HG02973 (cell line): Measurements from ENCODE around the gene HUNK.
"Not testable (repeated sequence)": the region's sequence is repeated elsewhere in the genome, so short reads cannot be mapped to it uniquely, and the experiment has no call there.

ENCODE experiments used
- ATAC-seq: cut with Tn5 transposase; IDR thresholded peaks from one replicate; pipeline ENCODE4 v1.9.1; 2021; ENCODE audit warnings: moderate library complexity; ENCODE audit not compliant: unreplicated experiment

HUNK gene

DNA sequence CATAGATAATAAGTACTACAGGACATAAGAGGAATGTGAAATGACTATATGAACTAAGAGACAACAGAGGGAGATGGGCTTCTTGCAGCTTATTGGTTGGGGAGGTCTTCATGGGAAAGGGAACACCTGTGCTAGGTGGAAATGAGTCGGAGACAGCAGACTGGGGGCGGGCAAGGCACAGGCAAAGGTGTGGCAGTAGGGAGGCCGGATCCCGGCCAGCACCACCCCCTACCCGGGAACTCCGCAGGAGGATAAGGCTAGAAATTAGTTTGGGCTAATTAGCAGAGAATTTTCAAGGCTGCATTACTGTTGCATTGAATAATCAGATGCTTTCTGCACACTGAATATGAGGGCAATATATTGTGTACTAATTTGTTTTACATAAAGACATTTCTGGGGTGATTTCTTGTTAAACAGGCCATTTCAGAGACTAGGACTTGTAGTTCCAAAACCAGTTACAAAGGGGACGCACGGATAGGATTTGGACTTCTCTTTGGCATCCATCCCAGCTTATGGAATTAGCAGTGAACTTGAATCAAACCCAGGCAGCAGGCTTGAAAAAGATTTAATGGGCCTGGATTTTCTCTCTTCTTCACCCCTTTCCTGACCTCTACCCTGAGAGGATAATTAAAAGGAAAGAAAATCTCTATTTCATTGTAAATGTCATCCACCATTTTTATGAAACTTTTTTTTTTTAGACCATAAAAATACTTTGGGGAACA lies 2.2 kb upstream of the HUNK start:
- ATAC-seq, result no peak

DNA sequence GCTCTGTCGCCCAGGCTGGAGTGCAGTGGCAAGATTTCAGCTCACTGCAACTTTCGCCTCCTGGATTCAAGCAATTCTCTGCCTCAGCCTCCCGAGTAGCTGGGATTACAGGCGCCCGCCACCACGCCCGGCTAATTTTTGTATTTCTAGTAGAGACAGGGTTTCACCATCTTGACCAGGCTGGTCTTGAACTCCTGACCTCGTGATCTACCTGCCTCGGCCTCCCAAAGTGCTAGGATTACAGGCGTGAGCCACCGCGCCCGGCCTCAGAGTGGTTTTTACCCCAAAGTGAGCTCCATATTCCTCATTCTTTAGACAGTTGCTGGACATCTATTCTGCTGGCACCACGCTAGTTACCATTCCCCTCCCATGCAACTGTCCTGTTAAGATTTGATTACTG lies 1.4 kb upstream of the HUNK start:
- not testable (repeated sequence) for ATAC-seq

DNA sequence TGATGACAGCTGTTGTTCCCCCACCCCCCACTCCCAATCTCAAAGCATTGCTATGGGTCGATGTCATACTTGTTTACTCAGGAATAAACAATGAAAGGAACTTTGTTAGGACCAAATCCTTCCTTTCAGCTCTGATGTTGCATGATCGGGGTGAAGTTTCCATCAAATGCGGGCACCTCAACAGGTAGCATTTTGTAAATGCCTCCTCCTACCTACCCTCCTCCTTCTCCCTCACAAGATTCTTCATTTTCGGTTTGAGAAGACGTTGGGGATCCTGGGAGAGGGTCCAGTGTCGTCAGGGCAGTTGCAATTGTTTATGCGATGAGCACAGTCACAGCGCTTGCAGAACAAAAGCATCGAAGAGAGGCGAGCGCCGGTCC lies 758 bp upstream of the HUNK start:
- ATAC-seq, result no peak

DNA sequence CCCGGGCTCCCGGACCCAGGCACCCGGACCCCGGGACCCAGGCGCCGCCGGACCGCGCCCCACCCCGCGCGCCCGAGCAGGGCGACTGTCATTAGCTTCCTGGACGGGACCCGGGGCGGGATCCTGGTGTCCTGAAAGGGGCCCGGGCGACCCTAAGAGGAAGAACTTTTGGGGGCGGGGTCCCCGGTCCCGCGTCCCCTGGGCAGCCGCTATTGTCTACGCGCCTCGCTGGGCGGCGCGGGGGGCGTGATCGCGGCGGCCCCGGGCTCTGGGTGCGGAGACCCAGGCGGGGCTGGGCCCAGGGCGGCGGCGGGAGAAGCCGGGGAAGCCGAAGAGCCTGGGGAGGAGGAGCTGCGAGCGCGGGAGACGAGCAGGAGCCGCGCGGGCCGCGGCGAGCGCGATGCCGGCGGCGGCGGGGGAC lies 465 bp downstream of the HUNK start:
- no peak for ATAC-seq

DNA sequence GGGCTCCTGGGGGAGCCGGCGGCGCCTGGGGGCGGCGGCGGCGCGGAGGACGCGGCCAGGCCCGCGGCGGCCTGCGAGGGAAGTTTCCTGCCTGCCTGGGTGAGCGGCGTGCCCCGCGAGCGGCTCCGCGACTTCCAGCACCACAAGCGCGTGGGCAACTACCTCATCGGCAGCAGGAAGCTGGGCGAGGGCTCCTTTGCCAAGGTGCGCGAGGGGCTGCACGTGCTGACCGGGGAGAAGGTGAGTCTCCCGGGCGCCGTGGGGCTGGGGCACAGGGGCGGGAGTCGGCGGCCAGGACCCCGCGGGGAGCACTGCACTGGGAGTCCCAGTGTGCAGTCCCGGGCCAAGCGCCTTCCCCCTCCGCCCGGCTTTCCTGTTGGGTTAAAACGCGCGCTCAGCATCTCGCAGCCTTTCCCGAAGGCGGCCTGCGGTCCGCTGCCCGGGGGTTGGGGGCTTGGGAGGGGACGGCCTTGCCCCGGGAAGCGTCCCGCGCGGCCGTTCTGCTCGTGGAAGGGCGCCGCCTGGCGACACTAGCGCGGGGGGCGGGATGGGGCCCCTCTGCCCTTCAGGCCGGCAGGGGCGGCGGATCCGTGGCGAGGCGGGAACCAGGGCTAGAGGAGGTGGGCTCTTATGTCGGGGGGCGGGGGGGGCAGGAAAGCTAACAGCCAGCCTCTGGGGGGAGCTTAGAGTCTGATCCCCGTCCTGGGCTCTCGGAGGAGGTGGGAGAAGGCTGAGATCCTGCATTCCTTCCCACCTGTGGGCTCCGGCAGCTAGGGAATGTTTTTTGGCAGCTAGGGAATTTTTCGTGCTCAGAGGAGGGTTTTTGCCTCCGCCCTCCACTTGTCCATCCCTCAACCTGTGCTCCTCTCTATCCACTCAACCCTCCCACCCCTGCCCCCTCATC lies 1.1 kb downstream of the HUNK start:
- ATAC-seq, result no peak

DNA sequence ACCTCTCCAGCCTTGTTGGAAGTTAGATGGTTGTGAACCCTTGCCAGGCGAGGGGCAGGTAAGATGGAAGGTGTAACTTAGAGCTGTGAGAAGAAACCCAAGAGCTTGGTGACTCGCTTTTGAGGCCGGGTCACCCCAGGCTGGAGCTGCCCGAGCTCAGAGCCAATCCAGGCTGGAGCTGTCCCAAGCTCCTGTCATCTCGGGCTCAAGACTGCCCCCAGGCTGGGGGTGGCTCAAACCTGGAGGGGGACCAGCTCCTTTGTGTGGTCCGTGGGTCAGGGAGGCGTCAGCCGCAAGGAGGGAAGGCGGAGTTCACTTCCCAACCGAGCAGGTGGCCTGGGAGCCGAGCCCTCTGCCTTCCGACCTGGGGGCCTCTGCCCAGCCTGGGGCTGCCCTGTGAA lies 2.0 kb downstream of the HUNK start:
- ATAC-seq, result no peak

DNA sequence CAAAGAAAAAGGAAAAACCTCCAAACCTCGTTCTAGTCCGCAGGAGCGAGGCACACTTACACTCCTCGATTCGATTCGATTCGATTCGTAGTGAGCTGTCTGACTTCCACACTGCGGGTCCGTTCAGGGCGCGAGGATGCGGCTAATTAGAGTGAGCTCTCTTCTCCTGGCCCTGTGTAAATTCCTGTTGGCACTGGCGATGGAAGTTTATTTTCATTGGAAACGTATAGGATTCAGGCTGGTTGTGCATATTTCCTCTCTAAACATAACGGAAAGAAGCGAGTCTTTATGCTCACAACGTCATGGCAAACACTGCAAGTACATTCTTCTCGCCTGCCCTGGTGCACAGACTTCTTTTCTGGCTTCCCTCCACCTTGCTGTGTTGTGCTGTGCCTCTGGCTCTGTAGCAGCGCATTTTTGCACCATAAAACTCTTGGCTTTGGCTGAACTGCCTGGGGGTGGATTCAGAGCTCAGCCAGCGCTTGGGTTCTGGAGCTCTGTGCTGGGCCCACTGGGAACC lies 2.7 kb downstream of the HUNK start:
- no peak for ATAC-seq

DNA sequence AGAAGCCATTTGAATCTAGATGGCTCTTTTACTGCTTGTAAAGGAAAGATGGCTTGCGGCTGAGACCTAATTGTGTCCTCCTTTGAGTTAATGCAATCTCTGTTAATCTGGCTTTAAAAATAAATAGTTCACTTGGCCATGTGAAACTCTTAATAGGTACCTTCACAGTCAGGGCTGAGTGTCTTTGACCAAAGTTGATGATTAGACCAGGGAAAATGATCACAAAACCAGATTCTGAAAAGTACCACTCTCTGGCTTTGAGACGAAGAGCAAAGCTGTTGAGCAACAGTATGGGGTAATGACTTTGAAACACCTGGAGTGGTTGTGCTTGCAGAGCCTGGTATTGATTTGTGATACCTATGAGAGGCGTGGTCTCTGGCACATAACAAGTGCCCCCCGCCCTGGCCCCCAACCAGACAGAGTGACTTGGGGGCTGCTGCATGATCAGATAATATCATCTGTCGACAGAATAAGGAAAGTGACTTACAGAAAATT lies 4.7 kb downstream of the HUNK start:
- ATAC-seq, result no peak

DNA sequence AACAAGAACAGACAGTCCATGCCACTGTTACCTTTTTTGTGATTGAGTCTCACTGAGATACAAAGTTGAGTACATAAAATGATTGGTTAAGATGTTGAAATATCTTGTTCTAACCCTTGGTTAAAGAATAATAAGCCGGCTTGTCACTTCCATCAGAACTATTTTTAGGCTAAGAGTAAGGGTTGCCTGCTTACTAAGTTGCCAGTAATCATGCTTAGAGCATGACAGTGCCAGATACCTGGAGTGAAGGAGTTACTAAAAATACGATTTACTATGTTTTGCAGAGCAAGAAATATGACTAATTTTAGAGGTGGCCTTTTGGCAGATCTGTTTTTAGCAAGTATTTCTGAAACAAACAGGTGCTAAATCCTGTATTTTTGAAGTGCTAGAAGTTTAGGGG lies 6.0 kb downstream of the HUNK start:
- ATAC-seq, result no peak

DNA sequence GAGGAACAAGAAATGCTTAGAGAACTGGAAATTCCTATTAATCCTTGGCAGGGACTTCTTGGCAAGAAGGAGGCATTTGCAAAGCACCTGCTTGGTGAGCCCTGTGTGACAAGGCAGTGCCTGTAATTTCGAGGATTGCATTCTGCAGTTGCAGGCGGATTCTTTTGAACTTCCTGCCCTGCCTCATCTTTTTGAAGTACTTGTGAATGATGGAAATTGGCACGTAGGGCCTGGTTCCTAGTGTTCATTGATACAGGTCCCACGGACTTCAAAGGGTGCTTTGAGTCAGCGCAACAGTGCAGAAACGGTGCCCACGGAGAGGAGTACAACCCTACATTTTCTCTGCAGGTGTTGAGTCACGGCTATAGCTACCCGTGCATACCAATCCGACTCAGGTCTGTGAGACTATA lies 6.4 kb downstream of the HUNK start:
- ATAC-seq, result no peak

DNA sequence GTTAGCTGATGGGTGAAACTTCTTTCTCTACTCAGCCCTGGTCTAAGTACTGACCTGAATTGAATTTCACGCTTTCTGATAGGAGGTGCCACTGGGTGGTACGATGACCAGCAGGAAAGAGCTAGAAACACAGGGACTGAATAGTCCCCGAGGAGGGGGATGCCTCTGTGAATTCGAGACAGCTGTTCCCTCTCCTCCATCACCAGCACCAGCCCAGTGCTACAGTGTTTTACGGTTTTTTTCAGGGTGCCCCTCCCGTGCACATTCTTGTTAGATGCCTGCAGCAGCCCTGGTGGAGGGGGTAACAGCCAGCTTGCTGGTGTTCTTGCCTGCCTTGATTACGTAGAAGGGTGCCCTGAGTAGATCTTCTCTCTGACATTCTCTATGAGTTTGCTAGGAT lies 7.1 kb downstream of the HUNK start:
- no peak for ATAC-seq

DNA sequence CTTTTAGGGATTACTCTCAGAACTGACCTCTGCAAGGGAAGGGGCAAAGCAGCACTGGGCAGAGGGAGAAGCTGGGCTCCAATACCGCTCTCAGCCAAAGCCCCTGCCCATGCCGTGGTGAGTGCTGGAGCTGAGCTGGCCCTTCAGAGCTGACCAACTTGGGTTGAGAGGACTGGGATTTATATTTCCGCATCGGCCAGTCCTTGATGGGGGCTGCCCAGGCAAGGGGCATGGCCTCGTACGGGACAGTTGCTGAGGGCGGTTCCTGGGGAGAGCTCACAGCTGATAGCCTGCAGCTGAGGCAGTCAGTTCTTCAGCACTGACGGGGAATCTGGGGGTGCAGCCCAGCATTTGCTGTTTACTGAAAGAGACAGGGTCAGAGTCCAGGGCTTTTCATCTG lies 8.0 kb downstream of the HUNK start:
- ATAC-seq, result no peak

DNA sequence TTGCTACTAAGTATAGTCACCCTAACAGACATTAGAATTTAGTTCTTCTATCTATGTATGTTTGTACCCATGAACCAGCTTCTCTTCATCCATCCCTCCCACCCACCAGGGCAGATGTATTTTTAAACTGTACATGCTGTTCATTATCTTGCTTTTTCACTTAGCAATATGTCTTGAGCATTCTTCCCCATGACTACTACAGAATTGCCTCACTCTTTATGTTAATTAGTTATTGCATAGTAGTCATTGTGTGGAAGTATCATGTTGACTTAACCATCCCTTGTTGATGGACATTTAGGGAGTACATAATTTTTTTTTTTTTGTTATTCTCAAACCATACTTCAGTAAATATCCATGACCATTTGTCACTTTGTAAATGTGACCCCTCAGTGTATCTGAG lies 9.9 kb downstream of the HUNK start:
- ATAC-seq, result no peak

DNA sequence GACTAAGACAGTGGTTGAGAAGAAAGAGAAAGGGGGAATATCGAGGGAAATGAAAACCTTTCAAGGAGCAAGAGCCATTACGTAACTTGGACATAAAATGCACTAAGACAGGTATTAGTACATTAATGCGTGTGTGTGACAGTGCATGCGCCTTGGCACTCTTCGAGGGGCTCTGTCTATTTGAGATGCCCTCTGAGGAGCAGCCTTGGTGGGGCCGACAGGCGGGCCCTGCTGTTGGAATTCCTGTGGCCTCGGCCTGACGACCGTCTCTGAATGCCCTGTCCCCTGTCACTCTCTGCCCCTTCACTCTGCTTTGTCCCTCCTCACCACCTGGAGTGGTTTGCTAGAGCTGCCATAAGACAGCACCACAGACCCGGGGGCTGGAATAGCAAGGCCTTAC lies 12.3 kb downstream of the HUNK start:
- ATAC-seq, result no peak

DNA sequence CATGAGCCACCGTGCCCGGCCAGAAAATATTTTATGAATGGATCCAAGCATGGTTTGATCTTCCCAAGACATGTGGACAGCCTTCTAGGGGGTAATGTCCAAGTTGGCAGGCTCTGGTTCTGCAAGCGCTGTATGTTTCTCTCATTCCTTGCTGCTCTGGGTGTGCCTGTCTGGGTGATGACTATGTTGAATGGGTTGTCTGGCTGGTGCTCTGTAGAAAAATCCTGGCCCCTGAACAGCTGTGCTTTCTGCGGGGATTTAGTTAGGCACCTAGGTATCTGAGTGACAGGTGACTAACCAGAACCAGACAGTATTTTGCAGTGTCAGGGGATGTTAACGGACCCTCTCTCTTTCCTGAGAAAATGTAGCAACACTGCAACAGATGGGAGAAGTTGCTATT lies 14.1 kb downstream of the HUNK start:
- ATAC-seq, result no peak

DNA sequence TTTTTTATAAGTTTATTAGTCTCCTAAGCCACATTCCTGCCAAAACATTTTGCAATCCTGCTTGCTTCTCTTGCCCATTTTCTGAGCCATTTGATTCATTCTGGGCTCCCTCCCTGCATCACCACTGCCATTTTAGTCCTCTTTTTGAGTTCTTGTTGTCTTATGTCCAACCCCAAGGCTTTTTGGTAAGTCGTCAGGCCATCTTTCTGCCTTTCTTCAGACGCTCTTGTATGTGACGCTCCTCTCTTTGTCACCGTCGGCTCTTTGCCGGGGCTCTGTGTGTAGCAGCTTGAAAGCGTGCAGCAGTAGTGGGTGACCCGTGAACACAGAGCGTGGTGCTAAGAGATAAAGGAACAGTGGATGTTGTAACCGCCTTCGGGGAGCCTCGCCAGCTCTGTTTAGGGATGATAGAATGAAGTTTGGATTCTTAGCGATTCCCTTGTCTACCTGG lies 14.6 kb downstream of the HUNK start:
- no peak for ATAC-seq

DNA sequence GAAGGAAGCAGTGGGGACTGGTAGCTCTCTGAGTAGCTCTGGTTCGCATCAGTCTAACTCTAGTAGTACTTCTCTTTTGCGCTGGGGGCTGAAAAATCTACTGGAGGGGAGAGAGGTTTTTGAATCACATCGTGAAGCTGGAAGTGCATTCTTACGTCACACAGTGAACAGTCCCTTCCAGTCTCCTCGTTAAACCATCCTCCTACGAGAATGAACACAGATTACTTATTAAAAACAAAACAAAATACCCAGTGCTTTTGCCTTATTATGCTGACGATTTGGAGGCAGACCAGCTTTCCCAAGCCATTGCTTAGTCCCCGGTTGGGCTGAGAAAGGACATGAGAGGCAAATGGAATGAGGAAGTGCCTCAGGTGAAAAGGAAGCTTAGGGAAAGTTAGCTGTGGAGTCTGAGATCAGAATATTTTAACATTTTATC lies 16.1 kb downstream of the HUNK start:
- no peak for ATAC-seq

DNA sequence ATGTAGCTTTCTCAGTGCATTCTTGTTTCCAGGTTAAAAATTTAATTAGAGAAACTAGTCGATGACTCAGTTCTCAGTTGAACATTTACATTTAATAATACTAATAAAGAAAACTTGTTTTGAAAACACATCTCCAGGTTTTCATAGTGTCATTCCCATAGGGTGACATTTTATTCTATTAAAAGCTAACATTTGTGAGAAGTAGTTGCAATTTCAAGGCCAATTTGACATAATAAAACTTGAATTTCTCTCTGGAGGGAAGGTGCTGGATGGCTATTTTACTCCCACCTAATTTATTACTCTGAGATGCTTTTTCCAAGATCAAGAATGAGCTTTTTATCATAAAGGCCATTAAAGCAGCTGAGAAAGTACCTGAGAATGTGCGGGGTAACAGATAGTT lies 16.6 kb downstream of the HUNK start:
- no peak for ATAC-seq

DNA sequence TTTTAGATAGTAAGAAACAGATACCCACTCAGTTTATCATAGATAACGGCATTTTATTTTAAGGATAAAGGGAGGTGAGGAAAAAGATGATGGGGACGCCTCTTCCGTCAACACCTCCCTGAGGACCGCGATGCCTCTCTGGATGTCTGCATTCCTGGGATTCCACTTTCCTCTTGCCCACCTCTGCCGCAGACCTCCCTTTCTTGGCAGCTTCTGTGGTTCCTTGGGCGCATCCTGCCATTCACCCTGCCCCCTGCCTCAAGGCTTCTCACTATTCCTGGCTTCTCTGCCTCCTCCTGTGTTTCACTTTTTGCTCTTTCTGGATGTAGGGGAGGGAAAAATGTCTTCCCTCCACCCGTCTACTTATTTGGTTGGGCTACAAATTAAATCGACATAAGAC lies 19.9 kb downstream of the HUNK start:
- no peak for ATAC-seq

DNA sequence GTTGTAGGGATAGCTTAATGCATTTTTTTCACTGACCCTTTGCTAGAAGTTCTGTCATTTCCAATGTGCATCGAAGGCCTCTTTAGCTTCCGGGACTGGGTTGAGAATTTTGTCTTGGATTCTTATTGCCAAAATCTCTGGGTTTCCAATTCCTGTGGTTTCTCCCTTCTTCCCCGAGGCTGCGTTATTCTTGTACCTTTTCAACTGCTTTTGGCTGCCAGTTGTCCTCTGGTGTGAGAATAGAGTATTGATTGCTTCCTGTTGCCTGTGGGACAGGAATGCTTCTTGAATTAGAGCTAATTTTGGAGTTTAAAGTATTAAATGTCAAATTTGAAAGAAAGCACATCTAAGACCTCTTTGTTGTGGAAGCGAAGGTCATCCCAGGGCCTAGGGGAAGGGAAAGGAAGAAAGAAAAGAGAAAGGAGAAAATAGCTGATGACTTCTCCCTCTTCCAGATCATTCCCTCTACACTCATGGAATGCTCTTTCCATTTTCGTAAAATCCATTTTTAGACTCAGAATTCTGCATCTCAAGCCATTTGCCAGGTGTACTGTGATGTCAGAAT lies 21.1 kb downstream of the HUNK start:
- ATAC-seq, result no peak

DNA sequence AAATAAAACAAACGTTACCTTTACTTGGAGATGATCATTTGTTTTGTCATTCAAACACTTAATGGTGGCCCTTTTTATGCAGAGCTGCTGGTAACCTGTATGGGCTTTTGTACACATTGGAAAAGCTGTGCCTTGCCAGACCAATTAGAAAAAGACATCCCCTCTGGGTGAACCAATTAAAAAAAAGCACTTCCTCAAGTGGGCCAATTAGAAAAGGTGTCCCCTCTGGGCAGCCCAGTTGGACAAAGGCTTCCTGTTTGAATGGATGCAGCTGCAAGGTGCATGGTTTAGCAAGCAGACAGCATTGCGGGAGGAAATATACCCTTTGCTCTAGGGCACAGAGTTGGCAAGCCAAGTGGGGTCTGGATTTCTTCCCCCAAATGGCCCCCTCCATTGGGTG lies 21.6 kb downstream of the HUNK start:
- no peak for ATAC-seq
